ENCODE measurements around the gene MBNL2.

The MBNL2 gene

DNA sequence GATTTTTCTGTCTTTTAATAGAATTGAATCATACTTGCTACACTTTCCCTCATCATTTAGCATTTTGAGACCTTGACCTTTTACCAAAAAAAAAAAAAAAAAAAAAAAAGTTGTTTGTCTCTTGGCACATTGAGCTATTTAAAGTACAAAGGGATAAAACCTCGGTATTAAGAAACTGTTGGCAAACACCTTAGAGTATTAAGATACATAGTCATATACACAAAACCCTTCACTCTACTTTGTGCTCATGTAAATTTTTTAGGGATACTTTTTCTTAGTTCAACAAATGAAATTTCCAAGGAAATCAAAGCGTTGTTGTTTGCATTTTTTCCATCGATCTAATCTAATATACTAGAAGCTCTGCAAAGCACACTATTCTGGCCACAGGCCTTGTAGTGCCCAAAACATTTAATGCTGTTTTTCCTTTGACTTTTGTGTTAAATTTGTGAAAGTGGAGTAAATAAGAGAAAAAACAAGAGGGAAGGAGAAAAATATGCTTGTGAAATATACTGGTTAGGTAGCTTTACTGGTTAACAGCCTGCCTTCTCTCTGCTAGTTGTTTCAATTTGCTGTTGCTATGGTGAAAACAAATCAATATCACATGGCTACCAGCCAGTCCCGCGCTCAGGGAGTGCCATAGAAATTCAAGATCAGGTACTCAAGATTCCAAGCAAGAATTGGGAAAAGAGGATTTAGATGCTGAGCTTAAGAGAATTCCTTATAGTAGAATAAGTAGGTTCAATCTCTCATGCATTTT is 2.6 kb downstream of the MBNL2 start:
- peak overlapping the region; percentile 70 for H3K4me3 ChIP-seq (ENCODE audit: low read depth, low read length)
- DNase-seq (ENCODE audit: low read depth), result peak; percentile 73

DNA sequence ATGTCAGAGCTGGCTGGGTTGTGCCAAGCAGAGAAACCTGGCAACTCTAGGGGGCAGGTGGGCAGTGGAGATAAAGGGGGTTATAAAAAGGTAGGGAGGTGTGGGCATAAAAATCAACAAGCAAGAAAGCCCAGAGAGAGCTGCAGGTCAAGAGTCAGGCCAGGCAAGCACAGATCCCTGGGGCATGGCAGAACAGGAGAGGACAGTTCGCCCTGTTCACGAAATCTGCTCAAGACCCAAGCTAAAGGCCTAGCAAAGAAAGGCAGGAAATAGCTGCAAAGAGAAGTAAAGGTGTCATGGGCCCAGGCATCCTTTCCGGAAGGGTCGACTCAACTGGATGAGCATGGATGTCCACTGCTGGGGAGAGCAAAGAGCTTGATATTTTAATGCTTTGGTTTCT is 3.4 kb downstream of the MBNL2 start:
- H3K4me3 ChIP-seq (ENCODE audit: low read depth, low read length), result peak overlapping the region; percentile 70
- TF ChIP-seq, protein P1, sequence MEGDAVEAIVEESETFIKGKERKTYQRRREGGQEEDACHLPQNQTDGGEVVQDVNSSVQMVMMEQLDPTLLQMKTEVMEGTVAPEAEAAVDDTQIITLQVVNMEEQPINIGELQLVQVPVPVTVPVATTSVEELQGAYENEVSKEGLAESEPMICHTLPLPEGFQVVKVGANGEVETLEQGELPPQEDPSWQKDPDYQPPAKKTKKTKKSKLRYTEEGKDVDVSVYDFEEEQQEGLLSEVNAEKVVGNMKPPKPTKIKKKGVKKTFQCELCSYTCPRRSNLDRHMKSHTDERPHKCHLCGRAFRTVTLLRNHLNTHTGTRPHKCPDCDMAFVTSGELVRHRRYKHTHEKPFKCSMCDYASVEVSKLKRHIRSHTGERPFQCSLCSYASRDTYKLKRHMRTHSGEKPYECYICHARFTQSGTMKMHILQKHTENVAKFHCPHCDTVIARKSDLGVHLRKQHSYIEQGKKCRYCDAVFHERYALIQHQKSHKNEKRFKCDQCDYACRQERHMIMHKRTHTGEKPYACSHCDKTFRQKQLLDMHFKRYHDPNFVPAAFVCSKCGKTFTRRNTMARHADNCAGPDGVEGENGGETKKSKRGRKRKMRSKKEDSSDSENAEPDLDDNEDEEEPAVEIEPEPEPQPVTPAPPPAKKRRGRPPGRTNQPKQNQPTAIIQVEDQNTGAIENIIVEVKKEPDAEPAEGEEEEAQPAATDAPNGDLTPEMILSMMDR (conservative IDR thresholded peaks at IDR 0.05; ENCODE audit: low read depth, low read length), result no peak
- DNase-seq (ENCODE audit: low read depth), result no peak

More for the DNA sequence above, 2.6 kb downstream of the MBNL2 start:
- TF ChIP-seq, protein P1 (conservative IDR thresholded peaks at IDR 0.05; ENCODE audit: low read depth, low read length), result no peak

DNA sequence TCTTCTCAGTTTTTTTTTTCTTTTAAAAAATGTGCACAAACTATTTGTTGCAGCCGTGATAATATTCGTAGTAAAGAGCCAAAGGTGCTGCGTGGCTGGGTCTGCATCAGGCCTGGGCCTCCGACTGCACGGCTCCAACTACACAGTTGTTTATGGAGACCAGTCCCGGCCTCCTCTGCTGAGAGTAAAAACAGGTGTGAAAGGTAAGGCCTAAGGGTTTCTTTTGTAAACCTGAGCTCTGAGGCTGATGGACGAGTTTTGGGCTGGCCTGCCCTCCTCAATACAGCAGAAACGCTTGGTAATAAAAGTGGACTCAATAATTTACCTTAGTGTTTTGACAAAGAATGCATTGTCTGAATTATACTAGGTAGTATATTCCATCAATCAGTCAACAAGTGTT is 3.9 kb downstream of the MBNL2 start:
- H3K4me3 ChIP-seq (ENCODE audit: low read depth, low read length), result peak overlapping the region; percentile 70
- TF ChIP-seq, protein P1 (conservative IDR thresholded peaks at IDR 0.05; ENCODE audit: low read depth, low read length), result no peak

DNA sequence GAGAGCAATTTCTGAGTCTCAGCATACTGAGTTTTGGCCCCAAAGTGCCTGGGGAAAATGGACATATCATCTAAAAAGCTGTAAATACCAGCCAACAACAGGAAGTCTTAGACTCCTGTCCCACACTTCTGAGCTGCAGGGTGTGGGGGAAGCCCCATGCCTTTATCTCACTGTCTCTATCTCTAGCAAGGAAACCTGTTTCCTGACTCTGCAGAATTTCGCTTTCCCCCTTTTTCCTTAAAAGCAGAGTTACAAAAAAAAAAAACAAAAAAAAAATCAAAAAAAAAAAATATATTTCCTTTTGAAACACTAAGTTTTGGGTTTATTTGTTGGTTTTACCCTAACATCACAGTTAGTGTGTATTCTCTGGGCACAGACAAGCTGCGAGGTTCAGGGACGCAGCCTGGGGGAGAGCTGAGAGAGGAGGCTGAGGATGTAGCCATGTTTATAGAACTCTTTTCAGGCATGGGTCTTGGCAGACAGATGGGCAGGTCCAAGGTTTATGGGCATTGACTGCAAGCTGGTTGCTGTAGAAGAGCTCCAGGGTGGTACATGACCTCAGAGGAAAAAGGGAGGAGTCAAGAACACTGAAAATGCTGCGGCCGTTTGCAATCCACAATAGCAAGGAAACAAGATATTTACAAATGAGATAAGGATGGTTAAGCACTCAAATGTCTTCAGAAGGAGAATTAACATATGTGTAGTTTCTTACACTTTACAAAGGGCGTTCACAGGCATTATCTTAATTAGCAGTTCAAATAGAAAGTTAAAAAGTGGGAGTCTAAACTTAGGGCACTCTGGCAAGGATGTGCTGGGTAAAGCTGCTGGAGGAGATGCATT is 4.9 kb downstream of the MBNL2 start:
- TF ChIP-seq, protein P1 (conservative IDR thresholded peaks at IDR 0.05; ENCODE audit: low read depth, low read length), result no peak
- no peak for DNase-seq (ENCODE audit: low read depth)
- H3K4me3 ChIP-seq (ENCODE audit: low read depth, low read length), result peak overlapping the region; percentile 3

More for the DNA sequence above, 3.9 kb downstream of the MBNL2 start:
- DNase-seq (ENCODE audit: low read depth), result no peak

DNA sequence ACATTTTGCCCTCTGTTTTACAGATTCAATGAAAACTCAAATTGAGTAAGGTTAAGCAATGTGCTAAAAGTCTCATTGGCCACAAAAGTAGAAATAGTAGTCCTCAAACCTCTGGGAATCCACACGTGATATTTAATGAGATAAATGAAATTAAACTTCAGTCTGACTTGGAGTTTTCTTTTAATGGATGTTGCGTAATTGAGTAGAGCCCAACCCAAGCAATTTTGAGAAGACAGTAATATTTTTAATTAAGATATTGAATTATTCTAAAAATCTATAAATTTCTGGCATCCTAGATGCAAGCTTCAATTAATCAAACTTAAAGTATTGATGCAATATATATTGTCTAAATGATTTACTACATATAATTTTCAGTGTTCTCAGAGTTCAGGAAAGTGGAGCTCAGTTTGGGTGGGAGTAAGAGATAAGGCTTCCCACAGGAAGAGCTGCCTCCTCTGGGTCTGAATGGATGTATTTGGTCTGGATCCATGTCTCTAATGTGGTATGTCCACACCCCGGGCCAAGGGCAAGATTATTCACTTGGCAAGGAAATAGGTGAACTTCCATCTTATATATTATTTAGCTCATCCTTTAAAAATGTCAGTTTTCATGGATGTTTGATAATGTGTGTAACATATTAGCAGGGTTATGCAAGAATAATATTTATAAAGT is 6.9 kb downstream of the MBNL2 start:
- no peak overlapping the region for H3K4me3 ChIP-seq (ENCODE audit: low read depth, low read length)
- DNase-seq (ENCODE audit: low read depth), result no peak
- TF ChIP-seq, protein P1 (conservative IDR thresholded peaks at IDR 0.05; ENCODE audit: low read depth, low read length), result no peak

DNA sequence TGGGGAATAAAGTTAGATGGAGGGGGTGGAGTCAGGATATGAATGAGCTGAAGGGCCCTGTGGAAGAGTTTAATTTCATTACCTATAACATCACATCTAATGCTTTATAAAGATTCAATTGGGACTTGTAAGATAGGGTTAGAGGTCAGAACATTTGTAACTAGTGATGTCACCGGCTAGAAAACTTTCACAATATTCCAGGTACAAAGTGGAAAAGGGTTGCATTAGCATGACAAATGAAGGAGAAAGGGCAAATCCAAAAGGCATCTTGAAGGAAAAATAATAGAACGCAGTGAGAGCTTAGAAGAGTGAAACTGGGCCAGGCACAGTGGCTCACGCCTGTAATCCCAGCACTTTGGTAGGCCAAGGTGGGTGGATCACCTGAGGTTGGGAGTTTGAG is 7.6 kb downstream of the MBNL2 start:
- TF ChIP-seq, protein P1 (conservative IDR thresholded peaks at IDR 0.05; ENCODE audit: low read depth, low read length), result no peak
- H3K4me3 ChIP-seq (ENCODE audit: low read depth, low read length), result no peak overlapping the region
- no peak for DNase-seq (ENCODE audit: low read depth)
